PFSK-1 (cell line): ENCODE data around the gene MAPT.

Experiments
- FOXP2 ChIP-seq: optimal IDR thresholded peaks from 2 replicates; pipeline ENCODE3; 2011; ENCODE audit warnings: borderline replicate concordance, control low read depth, inconsistent platforms; ENCODE audit not compliant: insufficient read depth; ENCODE audit errors: extremely low read length, extremely low read depth
- POLR2AphosphoS5 ChIP-seq: IDR thresholded peaks from 2 replicates; pipeline ENCODE4 v1.6.1; 2012; ENCODE audit warnings: low read depth, mild to moderate bottlenecking, control low read depth, low read length, moderate library complexity
- SIN3A ChIP-seq: IDR thresholded peaks from 2 replicates; pipeline ENCODE4 v1.6.1; 2012; ENCODE audit warnings: mild to moderate bottlenecking, low read length, moderate library complexity, borderline replicate concordance; ENCODE audit not compliant: insufficient read depth
- TAF1 ChIP-seq: IDR thresholded peaks from 2 replicates; pipeline ENCODE4 v1.6.1; 2012; ENCODE audit warnings: low read length, control low read depth, borderline replicate concordance; ENCODE audit not compliant: insufficient read depth
- TF ChIP-seq, protein P1 (sequence below), 2 experiments: IDR thresholded peaks; 2 replicates each; pipeline versions ENCODE4 v1.6.1 to v1.8.0; 2011 to 2012; ENCODE audit warnings: low read depth in 2 of 2, low read length in 2 of 2, control low read depth in 1 of 2, inconsistent platforms in 1 of 2, mild to moderate bottlenecking in 1 of 2, moderate library complexity in 1 of 2; ENCODE audit not compliant: insufficient read depth in 1 of 2

Gene MAPT

GRCh38 chr17:45972531-45972930, 78.2 kb downstream of the MAPT start:
- TF ChIP-seq POLR2AphosphoS5, result no peak

DNA sequence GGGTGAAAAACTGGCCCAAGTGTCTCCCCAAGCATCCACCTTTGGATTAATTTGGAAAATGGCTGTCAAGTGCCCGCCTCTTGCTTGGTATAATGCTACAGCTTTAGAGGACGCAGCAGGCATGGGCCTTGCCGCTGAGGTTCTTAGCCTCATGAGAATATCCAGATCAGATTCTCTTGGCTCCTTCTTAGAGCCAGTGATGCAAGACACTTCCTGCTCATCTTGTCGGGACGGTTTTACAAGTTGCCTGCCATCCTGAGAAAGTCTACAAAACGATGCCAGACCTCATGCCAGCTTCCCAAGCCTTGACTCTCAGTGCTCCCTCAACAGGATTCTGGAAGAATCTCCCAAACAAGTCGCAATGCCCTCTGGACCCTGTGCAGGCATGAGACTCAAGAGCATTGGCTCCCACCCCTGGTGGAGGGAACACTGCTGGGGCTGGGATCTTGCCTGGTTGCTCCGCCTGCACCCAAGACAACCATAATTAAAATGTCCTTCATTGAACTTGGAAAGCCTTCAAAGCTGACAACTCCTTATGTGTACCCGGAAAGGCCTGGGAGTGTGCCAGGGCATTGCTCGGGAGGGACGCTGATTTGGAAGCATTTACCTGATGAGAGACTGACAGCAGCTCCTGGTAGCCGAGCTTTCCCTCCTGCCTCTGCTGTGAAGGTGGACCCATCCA, 78.9 kb downstream of the MAPT start:
- TF ChIP-seq TAF1 (no peak), POLR2AphosphoS5 (no peak), SIN3A (no peak), FOXP2 (no peak)
- TF ChIP-seq, protein P1, sequence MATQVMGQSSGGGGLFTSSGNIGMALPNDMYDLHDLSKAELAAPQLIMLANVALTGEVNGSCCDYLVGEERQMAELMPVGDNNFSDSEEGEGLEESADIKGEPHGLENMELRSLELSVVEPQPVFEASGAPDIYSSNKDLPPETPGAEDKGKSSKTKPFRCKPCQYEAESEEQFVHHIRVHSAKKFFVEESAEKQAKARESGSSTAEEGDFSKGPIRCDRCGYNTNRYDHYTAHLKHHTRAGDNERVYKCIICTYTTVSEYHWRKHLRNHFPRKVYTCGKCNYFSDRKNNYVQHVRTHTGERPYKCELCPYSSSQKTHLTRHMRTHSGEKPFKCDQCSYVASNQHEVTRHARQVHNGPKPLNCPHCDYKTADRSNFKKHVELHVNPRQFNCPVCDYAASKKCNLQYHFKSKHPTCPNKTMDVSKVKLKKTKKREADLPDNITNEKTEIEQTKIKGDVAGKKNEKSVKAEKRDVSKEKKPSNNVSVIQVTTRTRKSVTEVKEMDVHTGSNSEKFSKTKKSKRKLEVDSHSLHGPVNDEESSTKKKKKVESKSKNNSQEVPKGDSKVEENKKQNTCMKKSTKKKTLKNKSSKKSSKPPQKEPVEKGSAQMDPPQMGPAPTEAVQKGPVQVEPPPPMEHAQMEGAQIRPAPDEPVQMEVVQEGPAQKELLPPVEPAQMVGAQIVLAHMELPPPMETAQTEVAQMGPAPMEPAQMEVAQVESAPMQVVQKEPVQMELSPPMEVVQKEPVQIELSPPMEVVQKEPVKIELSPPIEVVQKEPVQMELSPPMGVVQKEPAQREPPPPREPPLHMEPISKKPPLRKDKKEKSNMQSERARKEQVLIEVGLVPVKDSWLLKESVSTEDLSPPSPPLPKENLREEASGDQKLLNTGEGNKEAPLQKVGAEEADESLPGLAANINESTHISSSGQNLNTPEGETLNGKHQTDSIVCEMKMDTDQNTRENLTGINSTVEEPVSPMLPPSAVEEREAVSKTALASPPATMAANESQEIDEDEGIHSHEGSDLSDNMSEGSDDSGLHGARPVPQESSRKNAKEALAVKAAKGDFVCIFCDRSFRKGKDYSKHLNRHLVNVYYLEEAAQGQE (IDR thresholded peaks at IDR 0.05; ENCODE audit: insufficient read depth in 1 of 2, low read depth in 2 of 2, low read length in 2 of 2), result no peak

DNA sequence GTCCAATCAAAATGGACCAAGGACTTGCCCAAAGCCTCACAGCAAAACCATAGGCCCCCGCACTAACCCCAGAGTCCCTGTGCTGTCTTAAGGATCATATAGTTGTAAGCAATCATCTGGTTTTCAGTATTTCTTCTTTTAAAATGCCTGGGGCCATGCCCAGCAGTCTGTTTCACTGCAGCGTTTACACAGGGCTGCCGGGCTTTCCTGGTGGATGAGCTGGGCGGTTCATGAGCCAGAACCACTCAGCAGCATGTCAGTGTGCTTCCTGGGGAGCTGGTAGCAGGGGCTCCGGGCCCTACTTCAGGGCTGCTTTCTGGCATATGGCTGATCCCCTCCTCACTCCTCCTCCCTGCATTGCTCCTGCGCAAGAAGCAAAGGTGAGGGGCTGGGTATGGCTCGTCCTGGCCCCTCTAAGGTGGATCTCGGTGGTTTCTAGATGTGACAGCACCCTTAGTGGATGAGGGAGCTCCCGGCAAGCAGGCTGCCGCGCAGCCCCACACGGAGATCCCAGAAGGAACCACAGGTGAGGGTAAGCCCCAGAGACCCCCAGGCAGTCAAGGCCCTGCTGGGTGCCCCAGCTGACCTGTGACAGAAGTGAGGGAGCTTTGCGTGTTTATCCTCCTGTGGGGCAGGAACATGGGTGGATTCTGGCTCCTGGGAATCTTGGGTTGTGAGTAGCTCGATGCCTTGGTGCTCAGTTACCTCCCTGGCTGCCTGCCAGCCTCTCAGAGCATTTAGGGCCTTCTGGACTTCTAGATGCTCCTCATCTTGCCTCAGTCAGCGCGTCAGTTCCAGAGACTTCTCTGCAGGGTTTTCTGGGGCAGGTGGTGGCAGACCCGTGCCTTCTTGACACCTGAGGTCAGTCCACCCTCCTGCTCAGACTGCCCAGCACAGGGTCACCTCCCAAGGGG, 79.8 kb downstream of the MAPT start:
- TF ChIP-seq TAF1 (no peak), POLR2AphosphoS5 (no peak), SIN3A (no peak), FOXP2 (no peak)
- TF ChIP-seq, protein P1 (IDR thresholded peaks at IDR 0.05; ENCODE audit: insufficient read depth in 1 of 2, low read depth in 2 of 2, low read length in 2 of 2), result no peak

DNA sequence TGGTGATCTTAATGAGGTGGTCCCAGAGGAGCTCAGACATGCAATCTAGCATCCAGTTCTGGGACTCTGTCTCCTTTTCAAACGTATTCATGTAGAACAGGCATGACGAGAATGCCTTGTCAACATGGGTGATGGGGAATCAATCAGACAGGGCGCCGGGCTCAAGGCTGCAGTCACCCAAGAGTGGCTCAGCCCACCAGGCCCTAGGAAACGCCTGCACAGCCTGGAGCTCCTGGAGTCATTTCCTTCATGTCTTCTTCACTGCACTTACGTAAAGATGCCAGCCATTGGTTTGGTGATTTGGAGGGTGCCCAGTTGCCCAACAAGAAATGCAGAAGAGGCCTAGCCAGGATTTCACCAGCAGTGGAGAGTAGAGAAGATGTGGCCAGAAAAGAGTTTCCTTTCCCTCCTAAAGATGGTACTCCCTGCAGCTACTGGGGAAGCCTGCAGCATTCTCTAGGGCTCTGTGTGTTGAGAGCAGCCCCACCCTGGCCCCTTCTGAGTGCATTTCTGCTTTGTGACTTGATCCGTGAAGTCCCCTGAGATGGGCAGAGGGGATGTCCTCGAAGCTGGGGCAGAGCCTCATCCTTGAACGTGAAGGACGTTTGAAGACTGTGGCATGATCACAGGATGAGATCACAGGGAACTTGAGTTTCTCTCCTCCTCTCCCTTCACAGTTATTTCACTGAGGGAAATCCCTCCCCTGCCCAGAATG, 80.7 kb downstream of the MAPT start:
- TF ChIP-seq SIN3A, result no peak
- no peak for TF ChIP-seq POLR2AphosphoS5
- TF ChIP-seq, protein P1 (IDR thresholded peaks at IDR 0.05; ENCODE audit: insufficient read depth in 1 of 2, low read depth in 2 of 2, low read length in 2 of 2), result no peak
- no peak for TF ChIP-seq TAF1
- no peak for TF ChIP-seq FOXP2

DNA sequence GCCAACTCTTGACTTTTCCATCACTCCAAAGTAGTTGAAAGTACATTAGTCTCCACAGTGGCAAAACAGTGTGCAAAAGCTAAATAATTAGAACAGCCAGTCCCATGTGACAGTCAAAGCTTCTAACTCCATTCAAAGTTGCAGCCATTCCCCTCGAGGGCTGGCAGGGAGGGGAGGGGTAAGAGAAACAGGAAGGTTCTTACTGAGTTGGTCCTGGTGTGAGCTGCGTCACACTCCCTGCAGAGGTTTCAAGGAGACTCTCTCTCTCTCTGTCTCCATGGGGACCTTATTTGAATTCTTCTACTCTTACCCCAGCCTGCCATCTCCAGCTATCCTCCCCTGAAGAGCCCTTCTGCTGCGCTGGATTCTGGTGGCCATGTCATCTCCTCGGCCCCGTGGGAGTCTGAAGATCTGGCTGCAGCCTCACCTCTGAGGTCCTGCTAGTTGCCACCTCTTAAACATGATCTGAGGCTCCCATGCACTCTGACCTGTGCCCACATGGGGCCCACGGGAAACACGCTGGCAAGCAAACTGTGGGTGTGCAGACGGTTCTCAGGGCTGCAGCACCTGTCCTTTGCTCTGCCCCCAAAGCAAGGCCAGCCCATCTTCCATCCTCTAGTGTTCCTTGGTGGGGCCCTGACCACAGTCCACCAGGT, 81.4 kb downstream of the MAPT start:
- TF ChIP-seq POLR2AphosphoS5 (no peak), FOXP2 (no peak), TAF1 (no peak), SIN3A (no peak)
- TF ChIP-seq, protein P1 (IDR thresholded peaks at IDR 0.05; ENCODE audit: insufficient read depth in 1 of 2, low read depth in 2 of 2, low read length in 2 of 2), result no peak
